ENCODE measurements around the gene ATP11A.
"Not testable (repeated sequence)": the region's sequence is repeated elsewhere in the genome, so short reads cannot be mapped to it uniquely, and the experiment has no call there.

The ATP11A gene

GRCh38 chr13:112868308-112868707 lies 178.5 kb downstream of the ATP11A start:
- Mint-ChIP-seq H3K9me3 (no peaks in the 10 kb centered on the region), H3K4me3 (no peak overlapping the region), H3K27me3 (no peaks in the 10 kb centered on the region), H3K27ac (no peak overlapping the region), H3K4me1 (peaks cover 15% of the 10 kb centered on the region)
- DNase-seq (no peak), ATAC-seq (no peak)

- H3K4me1 Mint-ChIP-seq = peaks cover 27% of the 10 kb centered on the region
- no peak overlapping the region for H3K27ac Mint-ChIP-seq
- no peaks in the 10 kb centered on the region for H3K9me3 Mint-ChIP-seq
- ATAC-seq (no peak), DNase-seq (peak in 1 of 2 donors; percentile 6)
- H3K4me3 Mint-ChIP-seq = no peak overlapping the region
- H3K27me3 Mint-ChIP-seq = no peaks in the 10 kb centered on the region
These were observed 179.6 kb downstream of the ATP11A start for GRCh38 chr13:112869202-112870050.

- Mint-ChIP-seq H3K27me3 (no peaks in the 10 kb centered on the region), H3K4me3 (no peak overlapping the region), H3K4me1 (peaks cover 29% of the 10 kb centered on the region), H3K27ac (no peak overlapping the region), H3K9me3 (no peaks in the 10 kb centered on the region)
- DNase-seq (no peak), ATAC-seq (no peak)
These were observed 180.2 kb downstream of the ATP11A start for GRCh38 chr13:112870051-112870331.

- Mint-ChIP-seq H3K4me1 (peaks cover 32% of the 10 kb centered on the region), H3K4me3 (no peak overlapping the region), H3K27me3 (no peaks in the 10 kb centered on the region), H3K27ac (no peak overlapping the region), H3K9me3 (no peaks in the 10 kb centered on the region)
- DNase-seq (peak in 1 of 2 donors; percentile 6), ATAC-seq (no peak)
These were observed 181.0 kb downstream of the ATP11A start for GRCh38 chr13:112870737-112871287.

- Mint-ChIP-seq H3K9me3 (no peaks in the 10 kb centered on the region), H3K4me3 (no peak overlapping the region), H3K27ac (peak overlapping the region in 1 of 2 donors; percentile 84), H3K27me3 (no peaks in the 10 kb centered on the region), H3K4me1 (peaks cover 32% of the 10 kb centered on the region)
- DNase-seq = no peak
- no peak for ATAC-seq
These were observed 181.9 kb downstream of the ATP11A start for GRCh38 chr13:112871742-112872141.

- H3K4me1 Mint-ChIP-seq = peaks cover 32% of the 10 kb centered on the region
- not testable (repeated sequence) for H3K9me3 Mint-ChIP-seq, H3K27me3 Mint-ChIP-seq
- DNase-seq (peak; percentile 69 to 73), ATAC-seq (peak; percentile 81)
- peak overlapping the region; percentile 24 to 64 for H3K4me3 Mint-ChIP-seq
- peak overlapping the region; percentile 81 to 85 for H3K27ac Mint-ChIP-seq
These were observed 183.1 kb downstream of the ATP11A start for GRCh38 chr13:112872657-112873631.

- peak; percentile 76 to 82 for DNase-seq
- peak overlapping the region; percentile 24 to 64 for H3K4me3 Mint-ChIP-seq
- no peaks in the 10 kb centered on the region for H3K9me3 Mint-ChIP-seq
- no peaks in the 10 kb centered on the region for H3K27me3 Mint-ChIP-seq
- H3K4me1 Mint-ChIP-seq = peaks cover 32% of the 10 kb centered on the region
- peak overlapping the region; percentile 76 to 85 for H3K27ac Mint-ChIP-seq
- peak; percentile 81 for ATAC-seq
These were observed 184.3 kb downstream of the ATP11A start for GRCh38 chr13:112873851-112874750.

- peaks cover 32% of the 10 kb centered on the region for H3K4me1 Mint-ChIP-seq
- no peak for ATAC-seq
- no peaks in the 10 kb centered on the region for H3K27me3 Mint-ChIP-seq
- no peaks in the 10 kb centered on the region for H3K9me3 Mint-ChIP-seq
- no peak overlapping the region for H3K4me3 Mint-ChIP-seq
- DNase-seq = no peak
- H3K27ac Mint-ChIP-seq = no peak overlapping the region
These were observed 185.0 kb downstream of the ATP11A start for GRCh38 chr13:112874751-112875300.

GRCh38 chr13:112875627-112876026 lies 185.8 kb downstream of the ATP11A start:
- peaks cover 32% of the 10 kb centered on the region for H3K4me1 Mint-ChIP-seq
- DNase-seq = no peak
- no peak overlapping the region for H3K27ac Mint-ChIP-seq
- H3K4me3 Mint-ChIP-seq = no peak overlapping the region
- H3K9me3 Mint-ChIP-seq = no peaks in the 10 kb centered on the region
- no peak for ATAC-seq
- H3K27me3 Mint-ChIP-seq = no peaks in the 10 kb centered on the region

- H3K9me3 Mint-ChIP-seq = no peaks in the 10 kb centered on the region
- DNase-seq (no peak), ATAC-seq (no peak)
- H3K4me3 Mint-ChIP-seq = no peak overlapping the region
- peaks cover 28% of the 10 kb centered on the region for H3K4me1 Mint-ChIP-seq
- H3K27ac Mint-ChIP-seq = no peak overlapping the region
- no peaks in the 10 kb centered on the region for H3K27me3 Mint-ChIP-seq
These were observed 186.6 kb downstream of the ATP11A start for GRCh38 chr13:112876305-112877000.

GRCh38 chr13:112877066-112877465 lies 187.2 kb downstream of the ATP11A start:
- Mint-ChIP-seq H3K4me1 (peaks cover 28% of the 10 kb centered on the region), H3K4me3 (no peak overlapping the region), H3K9me3 (no peaks in the 10 kb centered on the region), H3K27me3 (no peaks in the 10 kb centered on the region), H3K27ac (no peak overlapping the region)
- DNase-seq (no peak), ATAC-seq (no peak)

- H3K27ac Mint-ChIP-seq = no peak overlapping the region
- no peaks in the 10 kb centered on the region for H3K9me3 Mint-ChIP-seq
- peaks cover 24% of the 10 kb centered on the region for H3K4me1 Mint-ChIP-seq
- ATAC-seq (no peak), DNase-seq (no peak)
- no peaks in the 10 kb centered on the region for H3K27me3 Mint-ChIP-seq
- no peak overlapping the region for H3K4me3 Mint-ChIP-seq
These were observed 187.7 kb downstream of the ATP11A start for GRCh38 chr13:112877539-112877938.

GRCh38 chr13:112877976-112878955 lies 188.4 kb downstream of the ATP11A start:
- DNase-seq = no peak
- no peak overlapping the region for H3K4me3 Mint-ChIP-seq
- H3K27ac Mint-ChIP-seq = no peak overlapping the region
- no peak for ATAC-seq
- H3K4me1 Mint-ChIP-seq = peaks cover 17% of the 10 kb centered on the region
- H3K9me3 Mint-ChIP-seq = no peaks in the 10 kb centered on the region
- H3K27me3 Mint-ChIP-seq = no peaks in the 10 kb centered on the region

Measured in stimulated activated naive CD8-positive, alpha-beta T cell treated with anti-CD3 and anti-CD28 coated beads, Interleukin-15, amount 100 ng/mL, for 72 hours (primary cell).